NT2/D1 (cell line): ENCODE results near the gene PIK3R3.

Source experiments
- DNase-seq: peaks from one replicate; pipeline ENCODE4 v3.0.0-alpha.2; 2011; ENCODE audit warnings: low read depth, low spot score
- H3K27me3 ChIP-seq: 2 replicates; pipeline ENCODE4 v1.6.0; 2011; ENCODE audit warnings: mild to moderate bottlenecking; ENCODE audit not compliant: insufficient read length, insufficient read depth
- H3K36me3 ChIP-seq: 2 replicates; pipeline ENCODE4 v1.6.1; 2011; ENCODE audit warnings: mild to moderate bottlenecking, low read length, mixed read lengths; ENCODE audit not compliant: insufficient read depth, insufficient read length
- H3K4me1 ChIP-seq: 2 replicates; pipeline ENCODE4 v1.5.1; 2011; ENCODE audit not compliant: insufficient read depth, insufficient read length
- H3K4me3 ChIP-seq: 2 replicates; pipeline ENCODE4 v1.5.1; 2011; ENCODE audit warnings: low read depth; ENCODE audit not compliant: insufficient read length
- H3K9ac ChIP-seq: 2 replicates; pipeline ENCODE4 v1.6.0; 2011; ENCODE audit warnings: low read depth; ENCODE audit not compliant: insufficient read length
- H3K9me3 ChIP-seq: 2 replicates; pipeline ENCODE4 v1.5.1; 2011; ENCODE audit warnings: mild to moderate bottlenecking, low read length; ENCODE audit not compliant: insufficient read depth
- SUZ12 ChIP-seq: IDR thresholded peaks from 2 replicates; pipeline ENCODE4 v1.6.1; 2011; ENCODE audit not compliant: insufficient read length, insufficient read depth; ENCODE audit errors: extremely low read depth
- YY1 ChIP-seq: IDR thresholded peaks from 2 replicates; pipeline ENCODE4 v1.6.1; 2011; ENCODE audit not compliant: insufficient read length, insufficient read depth
- ZNF274 ChIP-seq: IDR thresholded peaks from 2 replicates; pipeline ENCODE4 v1.6.1; 2011; ENCODE audit warnings: mild to moderate bottlenecking, low read depth, low read length

PIK3R3 gene

DNA sequence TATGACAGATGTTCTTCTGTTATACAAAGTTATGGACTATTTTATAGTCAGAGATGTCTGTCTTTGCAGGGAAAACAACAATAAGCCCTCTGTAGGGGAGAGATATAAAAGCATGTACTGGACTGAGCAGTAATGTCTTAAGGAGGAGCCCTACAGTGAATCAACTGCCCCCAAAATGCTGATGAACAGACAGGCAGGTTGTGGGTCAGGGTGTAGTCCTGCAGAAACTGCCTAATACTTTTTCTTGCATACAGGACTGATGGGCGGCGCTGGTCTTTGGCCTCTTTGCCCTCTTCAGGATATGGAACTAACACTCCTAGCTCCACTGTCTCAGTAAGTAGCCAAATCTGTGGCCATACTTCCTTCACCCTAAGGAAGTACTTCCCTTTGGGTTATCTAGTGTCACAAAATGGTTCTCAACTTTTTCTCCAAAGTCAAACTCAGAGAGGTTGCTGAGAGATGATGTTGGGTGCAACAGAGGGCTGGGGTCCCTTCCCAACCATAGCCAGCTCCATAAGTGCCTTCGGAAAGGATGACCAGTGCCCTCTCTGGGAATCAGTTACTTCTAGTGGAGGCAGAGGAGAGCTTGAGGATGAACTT lies 129.8 kb downstream of the PIK3R3 start:
- no peak overlapping the region for H3K9ac ChIP-seq
- H3K4me3 ChIP-seq, result no peak overlapping the region
- no peaks in the 10 kb centered on the region for H3K4me1 ChIP-seq
- H3K27me3 ChIP-seq, result no peaks in the 10 kb centered on the region
- TF ChIP-seq ZNF274 (no peak), YY1 (no peak), SUZ12 (no peak)
- no peak for DNase-seq
- H3K36me3 ChIP-seq, result peaks cover 74% of the 10 kb centered on the region
- no peaks in the 10 kb centered on the region for H3K9me3 ChIP-seq

DNA sequence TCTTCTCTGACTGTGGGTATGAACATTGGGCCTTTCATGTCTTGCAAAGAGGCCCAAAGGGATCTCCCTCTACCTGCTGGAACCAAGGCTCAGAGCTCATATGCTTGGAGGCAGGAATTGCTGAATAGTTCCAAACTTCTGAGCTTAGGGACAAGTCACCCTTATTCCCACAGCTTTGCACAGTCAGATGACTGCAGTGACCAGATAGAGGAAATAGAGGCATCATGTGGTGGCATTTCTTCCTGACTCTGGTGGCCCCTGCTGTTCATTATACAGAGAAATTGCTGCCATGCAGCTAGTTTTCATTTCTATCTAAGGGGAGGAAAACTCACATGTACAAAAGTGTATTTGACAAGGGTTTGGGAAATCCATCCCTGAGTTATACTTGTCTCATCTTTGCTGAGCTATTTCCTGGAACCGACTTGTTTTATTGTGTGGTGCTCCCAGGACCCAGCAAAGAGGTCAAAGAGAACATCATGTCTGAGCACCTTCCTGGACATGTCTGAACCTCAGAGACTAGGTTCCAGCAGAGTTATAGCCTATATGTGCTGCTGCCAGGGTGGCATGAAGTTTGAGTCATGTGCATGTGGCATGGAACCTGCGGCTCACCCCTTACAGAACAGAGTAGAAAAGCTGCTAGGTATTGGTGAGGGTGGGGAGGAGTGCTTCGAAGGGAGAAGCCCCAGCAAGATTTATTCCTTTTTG lies 131.2 kb downstream of the PIK3R3 start:
- H3K36me3 ChIP-seq, result peaks cover 62% of the 10 kb centered on the region
- no peak overlapping the region for H3K9ac ChIP-seq
- H3K27me3 ChIP-seq, result no peaks in the 10 kb centered on the region
- H3K4me1 ChIP-seq, result no peaks in the 10 kb centered on the region
- no peak for DNase-seq
- TF ChIP-seq SUZ12, result no peak
- H3K4me3 ChIP-seq, result no peak overlapping the region
- no peaks in the 10 kb centered on the region for H3K9me3 ChIP-seq

DNA sequence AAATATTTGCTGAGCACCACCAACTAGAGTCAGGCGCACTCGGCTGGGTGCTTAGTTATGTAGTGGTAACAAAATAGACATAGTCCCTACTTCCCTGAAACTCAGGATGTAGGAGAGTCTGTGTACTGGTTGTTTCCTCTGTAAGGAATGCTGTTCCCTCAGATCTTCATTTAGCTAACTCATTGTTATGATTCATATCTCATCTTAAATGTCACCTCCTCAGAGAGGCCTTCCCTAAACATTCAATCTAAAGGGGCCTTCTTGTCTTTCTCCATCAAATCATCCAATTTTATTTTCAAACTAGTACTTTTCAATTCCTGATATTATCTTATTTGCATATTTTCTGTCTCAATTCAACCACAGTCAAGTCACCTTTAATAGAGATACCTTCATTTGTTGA lies 132.9 kb downstream of the PIK3R3 start:
- H3K9ac ChIP-seq, result no peak overlapping the region
- H3K36me3 ChIP-seq, result peaks cover 48% of the 10 kb centered on the region
- H3K4me1 ChIP-seq, result no peaks in the 10 kb centered on the region

DNA sequence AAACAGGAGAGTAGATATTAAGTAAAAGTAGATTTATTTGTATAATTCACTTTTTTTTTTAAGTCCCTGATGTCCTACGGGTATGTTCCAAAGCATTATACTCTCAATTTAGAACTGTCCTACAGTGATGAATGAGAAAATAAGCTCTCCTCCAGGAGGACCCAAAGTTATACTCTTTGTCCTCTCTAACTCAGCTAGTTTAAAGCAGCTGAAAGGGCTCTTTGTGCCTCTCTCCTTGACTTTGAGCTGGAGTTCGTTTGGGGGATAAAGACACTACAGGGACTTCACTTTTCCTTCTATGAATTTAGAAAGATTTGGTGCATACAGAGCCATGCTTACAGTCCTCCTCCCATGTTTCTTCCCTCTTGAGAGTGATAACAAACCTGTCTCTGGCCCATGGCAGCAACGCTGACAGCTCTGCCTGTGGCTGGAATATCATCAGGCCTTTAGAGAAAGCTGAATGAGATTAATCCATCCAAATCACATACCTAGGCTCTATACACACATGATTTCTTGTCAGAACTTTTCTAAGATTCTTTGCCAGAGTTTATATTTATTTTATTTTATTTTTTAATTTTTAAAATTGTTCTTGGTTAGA lies 134.3 kb downstream of the PIK3R3 start:
- no peaks in the 10 kb centered on the region for H3K4me1 ChIP-seq
- no peak for DNase-seq
- TF ChIP-seq ZNF274 (no peak), SUZ12 (no peak)
- H3K9ac ChIP-seq, result no peak overlapping the region
- no peak overlapping the region for H3K4me3 ChIP-seq
- H3K9me3 ChIP-seq, result no peaks in the 10 kb centered on the region
- H3K27me3 ChIP-seq, result no peaks in the 10 kb centered on the region
- H3K36me3 ChIP-seq, result peaks cover 39% of the 10 kb centered on the region

More for the DNA sequence above, 132.9 kb downstream of the PIK3R3 start:
- DNase-seq, result no peak
- TF ChIP-seq YY1 (no peak), ZNF274 (no peak), SUZ12 (no peak)
- Histone ChIP-seq H3K9me3 (no peaks in the 10 kb centered on the region), H3K4me3 (no peak overlapping the region), H3K27me3 (no peaks in the 10 kb centered on the region)

DNA sequence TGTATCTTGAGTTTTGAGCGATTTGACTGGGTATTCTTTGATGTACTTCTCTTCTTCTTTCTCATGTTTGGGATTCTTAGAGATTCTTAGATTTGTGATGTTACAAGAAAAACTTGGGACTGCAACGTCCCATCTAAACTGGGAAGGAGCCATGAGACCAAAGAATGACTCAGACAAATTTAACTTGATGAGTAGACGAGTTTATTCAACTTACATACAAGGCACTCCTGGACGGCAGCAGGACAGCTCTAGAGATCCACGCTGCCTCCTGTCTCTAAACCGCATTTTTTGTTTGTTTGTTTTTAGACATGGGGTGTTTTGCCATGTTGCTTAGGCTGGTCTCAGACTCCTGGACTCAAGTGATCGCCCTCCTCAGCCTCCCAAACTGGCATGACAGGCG lies 137.1 kb downstream of the PIK3R3 start:
- no peak for TF ChIP-seq SUZ12
- TF ChIP-seq ZNF274, result no peak
- no peak for TF ChIP-seq YY1
- Histone ChIP-seq H3K9ac (no peak overlapping the region), H3K4me3 (no peak overlapping the region), H3K9me3 (peaks cover 10% of the 10 kb centered on the region), H3K36me3 (peaks cover 17% of the 10 kb centered on the region), H3K27me3 (no peaks in the 10 kb centered on the region), H3K4me1 (no peaks in the 10 kb centered on the region)
- no peak for DNase-seq

DNA sequence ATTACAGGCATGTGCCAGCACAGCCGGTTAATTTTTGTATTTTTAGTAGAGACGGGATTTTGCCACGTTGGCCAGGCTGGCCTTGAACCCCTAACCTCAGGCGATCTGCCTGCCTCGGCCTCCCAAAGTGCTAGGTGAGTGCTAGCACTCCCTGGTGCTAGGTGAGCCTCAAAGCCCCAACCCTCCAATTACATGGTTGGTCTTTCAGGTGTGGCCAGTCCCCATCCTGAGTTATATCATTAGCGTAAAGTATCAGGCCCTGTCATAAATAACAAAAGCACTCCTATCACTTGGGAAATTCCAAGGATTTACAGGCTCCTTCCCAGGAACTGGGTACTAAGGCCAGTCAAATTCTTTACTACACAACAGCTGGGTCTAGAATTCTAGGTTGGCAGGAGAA lies 138.0 kb downstream of the PIK3R3 start:
- no peak for DNase-seq
- no peak for TF ChIP-seq YY1
- no peak for TF ChIP-seq SUZ12
- no peak for TF ChIP-seq ZNF274
- Histone ChIP-seq H3K36me3 (peaks cover 9% of the 10 kb centered on the region), H3K4me3 (no peak overlapping the region), H3K27me3 (no peaks in the 10 kb centered on the region), H3K9ac (no peak overlapping the region), H3K4me1 (no peaks in the 10 kb centered on the region), H3K9me3 (peaks cover 10% of the 10 kb centered on the region)
